Measurements from ENCODE around the gene DCAF11.

Gene DCAF11

DNA sequence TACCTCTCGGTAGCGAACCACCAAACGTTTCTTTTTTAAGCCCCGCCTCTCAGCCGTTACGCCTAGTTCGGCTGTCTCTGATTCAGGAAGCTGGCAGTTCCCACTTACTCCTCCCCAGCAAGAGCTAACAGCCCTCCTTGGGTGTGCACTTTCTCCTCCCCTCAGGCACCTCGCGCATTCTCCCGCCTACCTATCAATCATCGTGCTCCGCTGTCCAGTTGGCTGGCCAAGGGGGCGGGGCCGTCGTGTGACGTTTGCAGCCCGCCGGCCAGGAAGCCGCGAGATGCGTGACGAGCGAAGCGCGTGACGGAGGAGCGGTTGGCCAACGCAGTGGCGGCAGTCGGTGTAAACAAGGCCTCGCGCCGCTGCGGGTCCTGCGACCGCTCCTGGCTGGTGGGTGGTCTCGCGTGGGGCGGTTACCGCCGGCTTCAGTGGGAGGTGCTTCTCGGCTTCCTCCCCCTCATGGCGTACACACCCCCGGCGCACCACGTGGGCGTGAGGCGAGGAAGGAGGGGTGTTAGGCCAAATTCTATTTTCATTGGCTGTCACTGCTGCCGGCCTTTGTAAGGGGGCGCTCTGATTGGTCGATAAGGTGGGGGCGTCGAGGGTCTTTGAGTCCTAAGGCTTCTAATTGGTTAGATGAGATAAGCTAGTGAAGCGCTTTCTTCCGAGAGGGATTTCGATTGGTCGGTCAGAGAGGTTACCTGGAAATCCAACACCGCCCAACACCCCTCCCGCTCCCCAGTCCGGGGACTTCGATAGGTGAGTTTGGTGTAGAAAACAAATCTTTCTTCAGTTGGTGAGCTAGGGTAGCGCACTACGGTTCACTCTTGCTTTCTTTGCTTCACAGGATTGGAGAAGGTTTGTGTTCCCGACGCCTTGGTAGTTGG, at the start of gene DCAF11, which contains the start of gene NRL:
Gene DCAF11 (plus strand): TSS at position 246 of the 890 bp plus-strand sequence. CDS start 818 bp downstream, outside the sequence.
Gene NRL (minus strand): TSS at position 418 of the 890 bp plus-strand sequence. CDS start 32,101 bp downstream, outside the sequence.
- DNase-seq = peak; percentile 99

DNA sequence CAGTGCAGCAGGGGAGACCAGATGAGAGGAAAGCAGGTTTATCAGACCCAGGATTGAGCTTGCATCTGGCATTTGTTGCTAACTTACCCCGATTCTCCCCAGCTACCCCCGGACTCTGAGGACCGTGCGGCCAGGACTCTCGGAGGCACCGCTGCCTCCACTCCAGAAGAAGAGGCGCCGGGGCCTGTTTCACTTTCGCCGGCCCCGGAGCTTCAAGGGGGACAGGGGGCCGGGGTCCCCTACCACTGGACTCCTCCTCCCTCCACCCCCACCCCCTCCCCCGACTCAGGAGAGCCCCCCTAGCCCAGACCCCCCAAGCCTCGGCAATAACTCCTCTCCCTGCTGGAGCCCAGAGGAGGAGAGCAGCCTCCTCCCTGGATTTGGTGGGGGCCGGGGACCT, 49.7 kb upstream of the DCAF11 start:
- no peak for DNase-seq

DNA sequence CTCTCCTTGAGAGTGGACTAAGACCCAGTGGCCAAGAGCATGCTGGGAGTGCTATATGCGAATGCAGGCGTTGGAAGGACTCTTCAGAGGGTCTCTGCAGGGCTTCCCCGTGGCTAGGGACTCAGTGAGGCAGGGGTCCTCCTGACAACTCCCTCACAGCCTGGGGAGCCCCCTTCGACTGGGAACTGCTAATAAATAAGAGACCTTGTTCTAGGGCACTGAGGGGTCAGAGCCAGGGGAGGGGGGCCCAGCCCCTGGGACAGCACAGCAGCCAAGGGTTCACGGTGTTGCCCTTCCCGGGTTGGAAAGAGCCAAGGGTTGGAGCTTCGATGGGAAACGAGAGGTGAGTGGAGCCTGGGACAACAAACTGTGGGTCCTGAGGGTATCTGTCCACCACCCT, 49.2 kb upstream of the DCAF11 start:
- no peak for DNase-seq

DNA sequence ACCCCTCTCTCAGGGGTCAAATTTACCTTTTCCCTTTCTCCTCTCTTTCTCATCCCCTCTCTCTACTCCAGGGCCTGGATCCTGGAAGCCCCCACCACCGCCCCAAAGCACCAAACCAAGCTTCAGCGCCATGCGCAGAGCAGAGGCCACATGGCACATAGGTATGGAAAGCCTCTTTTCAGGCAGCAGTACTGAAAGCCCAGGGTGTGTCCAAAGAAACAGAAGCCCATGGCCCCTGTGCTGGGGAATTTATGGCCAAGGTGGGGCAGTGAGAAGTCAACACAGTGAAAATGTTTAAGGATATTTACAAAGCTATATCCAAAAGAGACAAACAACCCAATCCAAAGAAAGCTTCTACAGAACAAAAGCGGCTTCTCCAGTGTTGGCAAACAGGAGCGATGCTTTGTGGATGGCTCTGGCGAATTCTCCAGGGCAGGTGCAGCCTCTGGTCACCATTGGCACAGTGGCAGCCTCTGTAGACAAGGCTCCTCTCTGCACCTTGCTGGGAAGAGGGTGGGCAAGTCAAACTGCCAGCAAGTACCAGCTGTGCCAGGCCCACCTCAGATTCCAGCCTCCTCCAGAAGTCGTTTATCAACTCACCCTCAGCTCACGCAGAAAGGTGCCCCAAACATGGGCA, 48.0 kb upstream of the DCAF11 start:
- no peak for DNase-seq

DNA sequence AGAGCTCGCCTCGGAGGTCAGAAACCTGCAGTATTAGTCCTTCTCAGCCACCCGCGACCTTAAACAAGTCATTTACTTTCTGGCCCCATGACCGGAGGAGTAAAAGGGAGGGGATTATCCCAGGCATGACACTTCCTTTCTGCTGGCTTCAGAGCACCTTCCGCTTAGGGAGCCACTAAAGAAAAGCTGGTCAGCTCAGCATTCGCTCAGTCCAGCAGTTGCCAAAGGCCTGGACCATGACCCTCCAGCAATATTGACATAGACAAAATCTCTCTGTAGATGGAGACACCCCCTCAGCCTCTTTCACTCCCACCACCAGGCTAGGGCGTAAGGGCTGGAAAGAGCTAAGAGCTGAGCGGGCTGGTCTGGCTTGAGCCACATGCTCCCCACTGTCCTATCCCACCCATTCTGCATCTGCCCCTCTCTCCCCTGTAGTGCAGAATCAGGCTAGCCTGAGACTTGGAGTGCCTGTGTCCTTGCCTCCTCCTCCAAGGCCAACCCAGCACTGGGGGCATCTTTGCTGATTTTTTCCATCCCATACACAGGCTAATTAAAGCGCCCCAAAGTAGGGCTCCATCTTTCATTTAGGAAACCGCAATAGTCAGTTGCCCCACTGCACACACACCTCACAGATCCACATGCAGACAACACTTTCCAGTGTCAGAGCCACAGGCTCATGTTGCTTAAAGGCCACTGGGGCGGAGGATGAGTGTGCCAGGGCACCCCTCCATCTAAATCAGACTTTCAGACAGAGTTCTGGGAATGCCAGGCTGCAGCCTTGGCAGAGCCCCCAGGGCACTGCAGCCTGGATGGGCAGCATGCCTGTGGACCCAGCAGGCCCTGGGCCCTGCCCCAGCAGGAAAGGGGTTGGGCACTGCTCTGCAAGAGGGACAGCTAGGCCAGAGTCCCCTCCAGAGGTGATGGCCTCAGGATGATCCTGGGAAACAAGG, 47.2 kb upstream of the DCAF11 start:
- no peak for DNase-seq

DNA sequence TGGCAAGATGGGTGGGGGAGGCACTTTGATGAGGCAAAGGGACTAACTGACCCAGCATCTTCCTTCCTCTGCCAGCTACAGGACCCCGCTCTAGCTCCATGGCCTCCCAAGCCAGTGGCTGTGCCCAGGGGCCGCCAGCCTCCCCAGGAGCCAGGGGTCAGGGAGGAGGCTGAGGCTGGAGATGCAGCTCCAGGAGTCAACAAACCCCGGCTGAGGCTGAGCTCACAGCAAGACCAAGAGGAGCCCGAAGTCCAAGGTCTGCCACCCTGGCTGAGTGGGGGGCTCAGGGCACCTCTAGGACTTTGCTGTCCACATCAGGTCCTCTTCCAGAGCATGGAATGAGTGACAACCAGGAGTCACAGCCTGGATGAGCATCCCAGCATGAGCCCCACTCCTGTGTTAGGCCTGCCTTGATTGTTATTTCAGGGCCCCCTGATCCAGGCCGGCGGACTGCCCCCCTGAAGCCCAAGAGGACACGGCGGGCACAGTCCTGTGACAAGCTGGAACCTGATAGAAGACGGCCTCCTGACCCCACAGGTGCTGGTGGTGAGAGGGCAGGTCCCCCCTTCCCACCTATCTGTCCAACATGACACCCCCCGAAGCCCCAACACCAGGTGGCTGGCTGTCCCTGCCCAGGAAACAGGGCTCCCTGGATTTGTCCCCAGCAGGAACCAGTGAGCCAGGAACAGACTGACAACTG, 45.7 kb upstream of the DCAF11 start:
- DNase-seq = no peak

DNA sequence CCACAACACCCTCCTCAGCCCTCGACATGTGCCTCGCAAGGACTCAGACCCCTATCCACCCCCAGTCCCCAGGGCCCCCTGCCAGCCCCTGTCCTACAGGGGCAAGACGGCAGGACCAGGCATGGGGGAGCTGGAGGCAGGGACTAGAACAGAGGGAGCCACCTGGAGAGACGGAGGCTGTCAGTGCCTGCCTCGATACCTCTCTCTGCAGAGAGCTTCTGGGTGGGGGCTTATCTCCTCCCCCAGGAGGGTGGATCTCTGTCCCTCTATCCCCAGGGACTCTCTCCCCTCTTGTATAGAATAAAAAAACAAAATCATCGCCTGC, 45.2 kb upstream of the DCAF11 start:
- DNase-seq = no peak

DNA sequence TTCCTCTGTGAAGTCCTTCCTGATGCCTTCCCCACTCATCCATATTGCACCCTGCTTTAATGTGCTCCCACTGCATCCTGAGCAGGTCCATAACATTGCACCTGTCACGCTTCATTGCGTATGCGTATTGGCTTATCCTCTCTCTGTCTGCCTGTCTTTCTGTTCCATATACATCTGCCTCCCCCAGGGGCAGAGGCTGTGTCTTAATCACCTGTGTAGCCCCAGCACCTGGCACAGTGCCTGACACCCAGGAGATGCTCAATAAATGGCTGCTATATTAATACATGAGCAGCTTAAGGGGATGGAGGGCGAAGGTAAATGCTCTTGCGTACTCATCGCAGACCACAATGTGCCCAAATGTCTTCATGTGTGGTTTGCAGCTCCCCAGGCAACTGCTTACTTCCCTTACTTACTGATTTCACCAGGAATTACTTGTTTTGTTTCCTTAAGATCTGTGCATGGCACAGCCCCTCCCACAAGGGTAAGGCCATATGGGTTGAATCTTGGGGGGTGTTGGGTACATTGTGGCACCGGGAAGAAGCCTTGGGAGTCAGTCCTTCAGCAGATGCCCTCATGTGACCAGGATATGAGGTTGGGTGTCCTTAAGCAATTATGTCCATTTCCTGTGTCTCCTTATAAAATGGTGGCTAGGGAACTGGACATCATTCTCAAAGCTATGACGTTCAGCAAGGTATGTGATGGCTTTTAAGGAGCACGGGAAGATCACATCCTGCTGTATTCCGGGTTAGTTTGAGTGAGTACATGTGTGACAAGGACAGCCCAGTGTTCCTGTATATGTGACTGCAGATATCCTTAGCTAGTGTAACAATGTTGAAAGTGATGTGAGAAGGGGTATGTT, 44.1 kb upstream of the DCAF11 start:
- DNase-seq = no peak

DNA sequence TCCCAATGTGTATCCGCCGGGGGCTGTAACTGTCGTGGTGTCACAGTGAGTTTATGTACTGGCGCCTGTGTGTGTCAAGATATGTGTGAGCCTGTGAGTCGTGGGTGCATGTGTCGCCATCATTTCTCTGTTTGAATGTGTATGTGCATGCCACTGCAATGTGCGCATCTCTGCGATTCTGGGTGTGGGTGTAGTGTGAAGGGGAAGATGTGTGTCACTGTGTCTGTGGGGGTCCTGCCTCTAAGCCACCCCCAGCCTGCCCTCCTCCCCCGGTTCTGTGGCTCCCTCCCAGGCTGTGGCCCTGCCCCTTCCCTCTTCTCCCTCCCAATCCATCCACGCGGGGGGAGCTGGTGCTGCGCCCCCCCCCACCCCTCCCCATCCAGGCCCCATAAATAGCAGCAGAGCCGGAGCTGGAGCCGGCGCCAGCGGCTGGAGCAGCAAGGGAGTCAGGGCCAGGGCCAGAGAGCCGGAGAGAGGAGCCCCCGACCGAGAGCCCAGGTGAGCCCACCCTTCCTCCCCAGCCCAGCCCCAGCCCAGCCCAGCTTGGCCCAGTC, 43.4 kb upstream of the DCAF11 start, which contains the start of gene CPNE6:
Gene CPNE6 (plus strand): TSS at position 419 of the 554 bp plus-strand sequence. CDS start 1,375 bp downstream, outside the sequence.
- DNase-seq = no peak

DNA sequence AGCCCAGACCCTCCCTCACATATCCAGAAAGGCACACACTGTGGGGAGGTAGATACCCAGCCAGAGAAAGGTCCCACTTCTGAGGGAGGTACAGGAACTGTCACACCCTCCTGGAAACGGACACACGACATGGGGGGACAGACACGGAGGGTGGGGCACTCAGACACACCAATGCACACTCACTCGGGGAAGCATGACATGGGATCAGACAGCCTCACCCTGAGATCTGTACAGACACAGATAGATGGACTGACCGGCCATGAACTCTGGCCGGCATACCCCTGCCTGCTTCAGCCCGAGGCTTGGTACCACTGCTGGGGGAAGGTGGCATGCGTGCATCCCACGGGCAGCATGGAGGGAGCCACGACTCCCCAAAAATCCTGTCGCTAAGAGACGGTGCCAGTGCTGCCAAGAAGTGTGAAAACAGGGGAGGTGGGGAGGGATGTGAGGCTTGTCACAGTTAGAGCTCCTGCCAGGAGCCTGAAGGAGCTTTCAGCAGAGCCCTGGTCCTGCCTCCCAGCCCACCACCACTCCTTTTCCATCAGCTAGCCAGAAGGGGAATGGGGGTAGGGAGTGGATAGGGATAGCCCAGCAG, 42.6 kb upstream of the DCAF11 start:
- no peak for DNase-seq

DNA sequence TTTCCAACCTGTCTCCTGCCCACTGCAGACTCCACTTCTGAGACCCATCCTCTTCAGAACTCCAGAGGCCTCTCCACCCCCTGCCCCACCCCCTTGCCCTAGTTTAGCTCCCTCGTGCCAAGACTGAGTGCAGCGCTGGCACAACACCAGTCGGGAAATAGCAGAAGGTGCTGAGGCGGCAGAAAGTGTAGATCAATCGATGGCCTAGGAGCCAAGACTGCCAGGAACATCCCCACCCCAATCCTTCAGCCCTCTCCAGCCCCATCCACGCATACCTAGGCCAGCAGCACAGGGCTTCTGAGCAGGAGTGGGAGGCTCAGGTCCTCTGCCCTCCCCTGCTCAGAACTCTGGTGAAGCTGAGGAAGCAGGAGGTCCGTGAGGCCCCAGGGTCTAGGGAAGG, 42.1 kb upstream of the DCAF11 start:
- DNase-seq = no peak

DNA sequence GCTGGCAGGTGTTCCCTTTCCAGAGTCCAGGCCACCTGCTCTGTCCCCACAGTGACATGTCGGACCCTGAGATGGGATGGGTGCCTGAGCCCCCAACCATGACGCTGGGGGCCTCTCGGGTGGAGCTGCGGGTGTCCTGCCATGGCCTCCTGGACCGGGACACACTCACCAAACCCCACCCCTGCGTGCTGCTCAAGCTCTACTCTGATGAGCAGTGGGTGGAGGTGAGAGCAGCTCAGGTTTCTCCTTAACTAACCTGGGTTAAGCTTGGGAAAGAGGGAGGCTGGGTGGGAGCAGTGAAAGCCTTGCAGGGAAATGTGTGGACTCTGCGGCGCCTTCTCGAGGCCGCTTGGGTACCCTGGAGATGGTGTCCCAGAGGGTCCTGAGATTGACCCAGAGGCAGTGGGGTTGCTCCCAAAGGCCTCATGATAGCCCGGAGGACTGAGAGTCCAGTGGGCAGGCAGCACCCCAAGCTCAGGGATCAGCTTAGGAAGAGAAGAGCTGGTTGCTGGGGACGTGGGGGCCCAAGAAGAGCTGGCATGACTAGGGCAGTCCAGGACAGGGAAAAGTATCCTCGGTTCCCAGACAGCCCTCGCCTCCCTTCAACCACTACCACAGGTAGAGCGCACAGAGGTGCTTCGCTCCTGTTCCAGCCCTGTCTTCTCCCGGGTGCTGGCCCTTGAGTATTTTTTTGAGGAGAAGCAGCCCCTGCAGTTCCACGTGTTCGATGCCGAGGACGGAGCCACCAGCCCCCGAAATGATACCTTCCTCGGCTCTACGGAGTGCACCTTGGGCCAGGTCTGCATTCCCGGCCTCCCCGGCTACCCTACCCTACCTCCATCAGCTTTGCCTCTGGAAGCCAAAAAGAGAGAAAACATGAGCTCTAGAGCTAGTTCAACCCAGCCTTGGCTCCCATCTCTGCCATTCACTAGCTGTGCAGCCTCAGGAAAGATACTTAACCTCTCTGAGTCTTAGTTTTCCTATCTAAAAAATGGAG, 41.4 kb upstream of the DCAF11 start:
- DNase-seq = no peak

DNA sequence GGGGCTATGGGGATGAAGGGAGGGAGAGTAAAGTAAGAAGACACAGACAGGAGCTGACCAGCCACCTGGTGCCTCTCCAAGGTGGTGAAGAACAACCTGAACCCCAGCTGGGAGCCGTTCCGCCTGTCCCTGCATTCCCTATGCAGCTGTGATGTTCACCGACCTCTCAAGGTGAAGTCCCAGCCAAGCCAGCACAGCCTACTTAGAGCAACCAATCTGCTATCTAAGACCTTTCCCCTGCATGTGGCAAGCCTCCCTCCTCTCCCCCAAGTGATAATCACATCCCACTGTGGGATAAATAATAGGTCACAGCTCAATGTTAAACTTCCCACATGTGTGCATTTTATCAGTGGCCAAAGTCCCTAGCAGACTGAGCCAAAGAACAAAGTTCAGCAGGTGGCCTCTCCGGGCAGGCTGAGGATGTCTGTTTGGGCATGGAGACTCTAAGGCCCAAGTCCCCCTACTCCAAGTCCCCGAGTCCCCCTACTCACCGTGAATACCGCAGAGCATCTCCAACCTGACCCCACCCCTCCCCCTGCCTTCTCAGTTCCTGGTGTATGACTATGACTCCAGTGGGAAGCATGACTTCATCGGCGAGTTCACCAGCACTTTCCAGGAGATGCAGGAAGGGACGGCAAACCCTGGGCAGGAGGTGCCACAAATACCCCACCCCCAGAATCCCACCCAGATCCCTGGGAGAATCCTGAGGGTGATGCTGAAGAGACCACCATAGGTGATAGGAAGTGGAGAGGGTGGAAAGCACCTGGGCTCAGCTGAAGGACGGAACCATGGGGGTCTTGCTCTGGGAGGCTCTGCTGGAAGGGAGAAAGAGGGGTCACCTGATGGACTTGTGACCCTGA, 39.7 kb upstream of the DCAF11 start:
- no peak for DNase-seq

DNA sequence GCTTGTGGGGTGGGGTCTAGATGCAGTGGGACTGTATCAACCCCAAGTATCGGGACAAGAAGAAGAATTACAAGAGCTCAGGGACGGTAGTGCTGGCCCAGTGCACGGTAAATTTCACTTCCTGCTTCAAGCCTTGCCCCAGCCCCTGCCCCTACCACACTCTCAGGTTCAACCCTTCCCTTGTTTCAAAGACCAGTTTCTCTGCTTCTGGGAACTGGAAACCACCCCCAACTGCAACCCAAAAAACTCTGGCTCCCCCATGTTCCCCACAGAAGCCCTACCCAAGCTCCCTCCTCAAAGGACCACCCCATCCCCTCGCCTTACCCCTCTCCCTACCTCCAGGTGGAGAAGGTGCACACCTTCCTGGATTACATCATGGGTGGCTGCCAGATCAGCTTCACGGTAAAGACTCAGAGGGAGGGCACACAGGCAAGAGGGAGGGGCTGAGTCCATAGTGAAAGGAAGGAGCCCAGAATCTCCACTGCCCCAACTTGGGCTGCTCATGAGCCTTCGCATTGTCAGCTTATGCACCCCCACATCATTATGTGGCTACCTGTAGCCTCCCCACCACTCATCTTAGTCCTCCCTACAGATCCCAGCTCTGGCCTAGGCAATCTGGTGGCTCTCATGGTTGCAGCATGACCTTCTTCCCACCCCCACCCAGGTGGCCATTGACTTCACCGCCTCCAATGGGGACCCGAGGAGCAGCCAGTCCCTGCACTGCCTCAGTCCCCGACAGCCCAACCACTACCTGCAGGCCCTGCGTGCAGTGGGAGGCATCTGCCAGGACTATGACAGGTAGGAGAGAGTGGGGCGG, 38.9 kb upstream of the DCAF11 start:
- DNase-seq = no peak

DNA sequence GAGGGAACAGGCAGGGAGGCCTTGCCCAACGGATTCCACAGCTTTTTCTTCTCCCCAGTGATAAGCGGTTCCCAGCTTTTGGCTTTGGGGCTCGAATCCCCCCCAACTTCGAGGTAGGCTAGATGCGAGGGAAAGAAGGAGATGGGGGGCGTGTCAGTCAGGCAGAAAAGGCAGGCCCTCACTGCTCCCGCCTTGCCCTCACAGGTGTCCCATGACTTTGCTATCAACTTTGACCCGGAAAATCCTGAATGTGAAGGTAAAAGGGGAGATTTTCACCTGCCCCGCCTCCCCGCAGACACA, 38.3 kb upstream of the DCAF11 start:
- no peak for DNase-seq

DNA sequence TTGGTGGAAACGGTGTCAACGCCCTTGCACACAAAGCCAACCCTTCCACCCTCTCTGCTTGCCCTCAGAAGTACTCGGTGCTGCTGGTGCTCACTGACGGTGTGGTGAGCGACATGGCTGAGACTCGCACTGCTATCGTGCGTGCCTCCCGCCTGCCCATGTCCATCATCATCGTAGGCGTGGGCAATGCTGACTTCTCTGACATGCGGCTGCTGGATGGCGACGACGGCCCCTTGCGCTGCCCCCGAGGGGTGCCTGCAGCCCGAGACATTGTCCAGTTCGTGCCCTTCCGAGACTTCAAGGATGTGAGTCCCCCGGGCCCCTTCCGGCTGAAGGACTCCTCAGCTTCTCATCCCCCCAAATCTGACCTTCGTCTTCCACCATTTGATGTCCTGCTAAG, 37.5 kb upstream of the DCAF11 start:
- no peak for DNase-seq

DNA sequence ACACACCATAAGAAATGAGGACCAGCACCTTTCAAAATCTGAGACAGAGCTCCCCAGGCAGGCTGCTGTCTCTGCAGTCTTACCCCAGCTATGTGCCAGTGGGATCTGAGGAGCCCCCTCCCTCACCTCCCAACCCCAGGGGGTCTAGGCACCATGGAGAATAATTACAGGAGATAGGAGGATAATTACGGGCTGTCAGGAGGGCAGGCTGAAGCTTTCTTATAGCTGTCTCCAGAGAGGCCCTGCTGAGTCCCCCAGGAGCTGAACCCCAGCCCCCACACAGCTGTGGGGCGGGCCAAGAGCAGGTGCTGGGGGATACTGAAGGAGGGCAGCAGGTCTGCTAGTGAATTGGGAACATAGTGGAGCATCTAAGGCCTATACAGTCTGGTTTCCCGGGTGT, 36.4 kb upstream of the DCAF11 start:
- DNase-seq = no peak
